ENCODE results near the gene MAMLD1.
"Not testable (repeated sequence)": the region's sequence is repeated elsewhere in the genome, so short reads cannot be mapped to it uniquely, and the experiment has no call there.

Gene MAMLD1

GRCh38 chrX:150362599-150363481 lies at the start of gene MAMLD1:
Gene MAMLD1 (plus strand): TSS chrX:150363317. CDS start chrX:150445517, 82,200 bp downstream.
- FAIRE-seq (peak; percentile 68), DNase-seq (ENCODE audit: low spot score) (peak; percentile 67)

GRCh38 chrX:150313514-150313913 lies 49.6 kb upstream of the MAMLD1 start:
- FAIRE-seq: no peak
- no peak for DNase-seq (ENCODE audit: low spot score)

GRCh38 chrX:150314186-150314585 lies 48.9 kb upstream of the MAMLD1 start:
- DNase-seq (ENCODE audit: low spot score) (no peak), FAIRE-seq (no peak)

- no peak for DNase-seq (ENCODE audit: low spot score)
- FAIRE-seq: no peak
These were observed 46.6 kb upstream of the MAMLD1 start for GRCh38 chrX:150316564-150316963.

- DNase-seq (ENCODE audit: low spot score): no peak
- FAIRE-seq: no peak
These were observed 40.1 kb upstream of the MAMLD1 start for GRCh38 chrX:150323020-150323419.

GRCh38 chrX:150324035-150324728 lies 38.9 kb upstream of the MAMLD1 start:
- DNase-seq (ENCODE audit: low spot score): peak; percentile 87
- FAIRE-seq: peak; percentile 95

GRCh38 chrX:150324919-150325318 lies 38.2 kb upstream of the MAMLD1 start:
- FAIRE-seq: no peak
- DNase-seq (ENCODE audit: low spot score): no peak

GRCh38 chrX:150326541-150327247 lies 36.4 kb upstream of the MAMLD1 start:
- DNase-seq (ENCODE audit: low spot score): no peak
- FAIRE-seq: no peak

- no peak for DNase-seq (ENCODE audit: low spot score)
- no peak for FAIRE-seq
These were observed 33.8 kb upstream of the MAMLD1 start for GRCh38 chrX:150329282-150329681.

- DNase-seq (ENCODE audit: low spot score) (no peak), FAIRE-seq (no peak)
These were observed 33.2 kb upstream of the MAMLD1 start for GRCh38 chrX:150329868-150330267.

- DNase-seq (ENCODE audit: low spot score): no peak
- FAIRE-seq: no peak
These were observed 31.1 kb upstream of the MAMLD1 start for GRCh38 chrX:150332023-150332422.

- DNase-seq (ENCODE audit: low spot score): no peak
- no peak for FAIRE-seq
These were observed 29.0 kb upstream of the MAMLD1 start for GRCh38 chrX:150334100-150334499.

- DNase-seq (ENCODE audit: low spot score): no peak
- no peak for FAIRE-seq
These were observed 28.1 kb upstream of the MAMLD1 start for GRCh38 chrX:150334981-150335380.

- FAIRE-seq: no peak
- DNase-seq (ENCODE audit: low spot score): no peak
These were observed 26.1 kb upstream of the MAMLD1 start for GRCh38 chrX:150337026-150337425.

- DNase-seq (ENCODE audit: low spot score) (no peak), FAIRE-seq (no peak)
These were observed 25.6 kb upstream of the MAMLD1 start for GRCh38 chrX:150337536-150337935.

GRCh38 chrX:150338615-150339014 lies 24.5 kb upstream of the MAMLD1 start:
- FAIRE-seq: no peak

GRCh38 chrX:150339736-150340135 lies 23.4 kb upstream of the MAMLD1 start:
- DNase-seq (ENCODE audit: low spot score): no peak
- FAIRE-seq: no peak

More at GRCh38 chrX:150338615-150339014, 24.5 kb upstream of the MAMLD1 start:
- no peak for DNase-seq (ENCODE audit: low spot score)

- not testable (repeated sequence) for FAIRE-seq
These were observed 22.8 kb upstream of the MAMLD1 start for GRCh38 chrX:150340326-150340725.

GRCh38 chrX:150347471-150347870 lies 15.6 kb upstream of the MAMLD1 start:
- DNase-seq (ENCODE audit: low spot score): no peak
- FAIRE-seq: no peak

More at GRCh38 chrX:150340326-150340725, 22.8 kb upstream of the MAMLD1 start:
- not testable (repeated sequence) for DNase-seq (ENCODE audit: low spot score)

- FAIRE-seq: no peak
- DNase-seq (ENCODE audit: low spot score): peak; percentile 22
These were observed 14.8 kb upstream of the MAMLD1 start for GRCh38 chrX:150348365-150348764.

- DNase-seq (ENCODE audit: low spot score) (peak; percentile 87), FAIRE-seq (peak; percentile 88)
These were observed 11.0 kb upstream of the MAMLD1 start for GRCh38 chrX:150352114-150352513.

- DNase-seq (ENCODE audit: low spot score) (peak; percentile 17), FAIRE-seq (no peak)
These were observed 10.5 kb upstream of the MAMLD1 start for GRCh38 chrX:150352581-150352980.
